ENCODE data around the gene PIK3AP1.

GRCh38 chr10:96693431-96693830 lies 26.9 kb downstream of the PIK3AP1 start:
- TF ChIP-seq CTCF (IDR thresholded peaks at IDR 0.05; ENCODE audit: insufficient read depth, low read length) (no peak), POLR2AphosphoS5 (IDR thresholded peaks at IDR 0.05; ENCODE audit: low read depth) (no peak)
